Parathyroid adenoma (tissue), 2 donors: ENCODE data around the gene RNU1-4.
"Not testable (repeated sequence)": the region's sequence is repeated elsewhere in the genome, so short reads cannot be mapped to it uniquely, and the experiment has no call there.

Source experiments
- H2AFZ ChIP-seq: fragments of 300-600 bp; sonication (generic); one replicate; pipeline ENCODE4 v1.7.0; 2017; ENCODE audit warnings: antibody characterized with exemption, mild to moderate bottlenecking
- H3K27ac ChIP-seq: fragments of 300-600 bp; sonication (generic); one replicate; pipeline ENCODE4 v1.7.0; 2017
- H3K27me3 ChIP-seq: fragments of 300-600 bp; sonication (generic); one replicate; pipeline ENCODE4 v1.7.0; 2017; ENCODE audit warnings: low read length; ENCODE audit not compliant: control insufficient read depth, insufficient read depth
- H3K36me3 ChIP-seq: fragments of 300-600 bp; sonication (generic); one replicate; pipeline ENCODE4 v1.7.0; 2017; ENCODE audit warnings: low read length; ENCODE audit not compliant: control insufficient read depth, insufficient read depth
- H3K4me1 ChIP-seq: fragments of 300-600 bp; sonication (generic); one replicate; pipeline ENCODE4 v1.7.0; 2017; ENCODE audit warnings: control low read depth
- H3K4me2 ChIP-seq: fragments of 300-600 bp; sonication (generic); one replicate; pipeline ENCODE4 v1.7.0; 2017; ENCODE audit warnings: low read length
- H3K4me3 ChIP-seq: fragments of 300-600 bp; sonication (generic); one replicate; pipeline ENCODE4 v1.7.0; 2017; ENCODE audit warnings: low read depth, low read length
- H3K79me2 ChIP-seq: fragments of 300-600 bp; sonication (generic); one replicate; pipeline ENCODE4 v1.7.0; 2017; ENCODE audit warnings: control low read depth
- H3K9ac ChIP-seq: fragments of 300-600 bp; sonication (generic); one replicate; pipeline ENCODE4 v1.7.0; 2017; ENCODE audit warnings: mild to moderate bottlenecking
- H3K9me3 ChIP-seq: fragments of 300-600 bp; sonication (generic); one replicate; pipeline ENCODE4 v1.7.0; 2017; ENCODE audit warnings: low read length; ENCODE audit not compliant: control insufficient read depth
- donor health status: primary hyperparathyroidism.

Gene RNU1-4

GRCh38 chr1:16700138-16700895 lies 40.0 kb upstream of the RNU1-4 start:
- H3K4me1 ChIP-seq, H3K36me3 ChIP-seq, H3K9me3 ChIP-seq, H3K9ac ChIP-seq, H3K4me3 ChIP-seq, H2AFZ ChIP-seq, H3K4me2 ChIP-seq, H3K27me3 ChIP-seq, H3K79me2 ChIP-seq, H3K27ac ChIP-seq: not testable (repeated sequence)

GRCh38 chr1:16701189-16701588 lies 39.1 kb upstream of the RNU1-4 start:
- H2AFZ ChIP-seq, H3K4me1 ChIP-seq, H3K36me3 ChIP-seq, H3K9ac ChIP-seq, H3K27ac ChIP-seq, H3K9me3 ChIP-seq, H3K79me2 ChIP-seq, H3K27me3 ChIP-seq, H3K4me2 ChIP-seq, H3K4me3 ChIP-seq: not testable (repeated sequence)

- not testable (repeated sequence) for H3K4me1 ChIP-seq, H3K36me3 ChIP-seq, H3K27me3 ChIP-seq, H2AFZ ChIP-seq, H3K4me2 ChIP-seq, H3K79me2 ChIP-seq, H3K9me3 ChIP-seq, H3K4me3 ChIP-seq, H3K27ac ChIP-seq, H3K9ac ChIP-seq
Measured at GRCh38 chr1:16702280-16702679, 38.0 kb upstream of the RNU1-4 start.

GRCh38 chr1:16703141-16703540 lies 37.2 kb upstream of the RNU1-4 start:
- H3K79me2 ChIP-seq, H2AFZ ChIP-seq, H3K9me3 ChIP-seq, H3K9ac ChIP-seq, H3K4me3 ChIP-seq, H3K4me1 ChIP-seq, H3K4me2 ChIP-seq, H3K27ac ChIP-seq, H3K36me3 ChIP-seq, H3K27me3 ChIP-seq: not testable (repeated sequence)

GRCh38 chr1:16703602-16704001 lies 36.7 kb upstream of the RNU1-4 start:
- not testable (repeated sequence) for H3K27ac ChIP-seq, H2AFZ ChIP-seq, H3K4me1 ChIP-seq, H3K36me3 ChIP-seq, H3K9ac ChIP-seq, H3K4me3 ChIP-seq, H3K4me2 ChIP-seq, H3K9me3 ChIP-seq, H3K27me3 ChIP-seq, H3K79me2 ChIP-seq

GRCh38 chr1:16704076-16704475 lies 36.2 kb upstream of the RNU1-4 start:
- H3K79me2 ChIP-seq, H3K4me3 ChIP-seq, H3K9me3 ChIP-seq, H3K4me1 ChIP-seq, H3K9ac ChIP-seq, H3K27ac ChIP-seq, H3K36me3 ChIP-seq, H3K4me2 ChIP-seq, H3K27me3 ChIP-seq, H2AFZ ChIP-seq: not testable (repeated sequence)

GRCh38 chr1:16704502-16705100 lies 35.7 kb upstream of the RNU1-4 start:
- H3K4me2 ChIP-seq, H3K79me2 ChIP-seq, H3K4me1 ChIP-seq, H3K27me3 ChIP-seq, H3K27ac ChIP-seq, H3K9me3 ChIP-seq, H3K9ac ChIP-seq, H2AFZ ChIP-seq, H3K36me3 ChIP-seq, H3K4me3 ChIP-seq: not testable (repeated sequence)

- not testable (repeated sequence) for H3K27me3 ChIP-seq, H3K4me3 ChIP-seq, H3K9me3 ChIP-seq, H3K4me2 ChIP-seq, H3K4me1 ChIP-seq, H3K79me2 ChIP-seq, H3K9ac ChIP-seq, H3K27ac ChIP-seq, H3K36me3 ChIP-seq, H2AFZ ChIP-seq
Measured at GRCh38 chr1:16706302-16706701, 34.0 kb upstream of the RNU1-4 start.

GRCh38 chr1:16707130-16708093 lies 32.9 kb upstream of the RNU1-4 start:
- peak overlapping the region; percentile 51 for H3K27ac ChIP-seq
- H3K27me3 ChIP-seq, H3K4me3 ChIP-seq, H3K9me3 ChIP-seq, H3K4me1 ChIP-seq, H3K79me2 ChIP-seq, H3K4me2 ChIP-seq, H2AFZ ChIP-seq, H3K9ac ChIP-seq, H3K36me3 ChIP-seq: not testable (repeated sequence)

- H3K9me3 ChIP-seq, H3K4me2 ChIP-seq, H3K79me2 ChIP-seq, H3K9ac ChIP-seq, H3K4me3 ChIP-seq, H3K36me3 ChIP-seq, H2AFZ ChIP-seq, H3K27me3 ChIP-seq, H3K4me1 ChIP-seq, H3K27ac ChIP-seq: not testable (repeated sequence)
Measured at GRCh38 chr1:16708704-16709103, 31.6 kb upstream of the RNU1-4 start.
